Measurements from ENCODE around the gene GDI1.
"Not testable (repeated sequence)": the region's sequence is repeated elsewhere in the genome, so short reads cannot be mapped to it uniquely, and the experiment has no call there.

Gene GDI1

GRCh38 chrX:154436983-154437752, at the start of gene GDI1:
TSS of gene GDI1 (plus strand) at chrX:154437154. CDS start at chrX:154437255, 101 bp downstream.
- peak; percentile 66 for DNase-seq (ENCODE audit: low read depth)

- not testable (repeated sequence) for DNase-seq (ENCODE audit: low read depth)
Measured at GRCh38 chrX:154388094-154388493, 48.9 kb upstream of the GDI1 start.

- DNase-seq (ENCODE audit: low read depth) = not testable (repeated sequence)
Measured at GRCh38 chrX:154388649-154389048, 48.3 kb upstream of the GDI1 start.

GRCh38 chrX:154389812-154390747, 46.9 kb upstream of the GDI1 start:
- DNase-seq (ENCODE audit: low read depth) = not testable (repeated sequence)

GRCh38 chrX:154396363-154396762, 40.6 kb upstream of the GDI1 start:
- not testable (repeated sequence) for DNase-seq (ENCODE audit: low read depth)

GRCh38 chrX:154396973-154397887, 39.7 kb upstream of the GDI1 start:
- DNase-seq (ENCODE audit: low read depth) = peak; percentile 67

- DNase-seq (ENCODE audit: low read depth) = peak; percentile 98
Measured at GRCh38 chrX:154397888-154398667, 38.9 kb upstream of the GDI1 start, which contains the start of gene RPL10. TSS of gene RPL10 (plus strand) at chrX:154398377. CDS start at chrX:154398520, 143 bp downstream.

GRCh38 chrX:154398668-154399526, 38.1 kb upstream of the GDI1 start:
- peak; percentile 78 for DNase-seq (ENCODE audit: low read depth)

- no peak for DNase-seq (ENCODE audit: low read depth)
Measured at GRCh38 chrX:154399527-154400368, 37.2 kb upstream of the GDI1 start.

- DNase-seq (ENCODE audit: low read depth) = not testable (repeated sequence)
Measured at GRCh38 chrX:154400369-154400817, 36.6 kb upstream of the GDI1 start.

- peak; percentile 35 for DNase-seq (ENCODE audit: low read depth)
Measured at GRCh38 chrX:154401045-154401799, 35.7 kb upstream of the GDI1 start.

GRCh38 chrX:154401918-154402621, 34.9 kb upstream of the GDI1 start:
- DNase-seq (ENCODE audit: low read depth) = peak; percentile 24

- no peak for DNase-seq (ENCODE audit: low read depth)
Measured at GRCh38 chrX:154402622-154403127, 34.3 kb upstream of the GDI1 start.

GRCh38 chrX:154403192-154403591, 33.8 kb upstream of the GDI1 start:
- DNase-seq (ENCODE audit: low read depth) = no peak

GRCh38 chrX:154403858-154404257, 33.1 kb upstream of the GDI1 start:
- no peak for DNase-seq (ENCODE audit: low read depth)

GRCh38 chrX:154404625-154405192, 32.2 kb upstream of the GDI1 start:
- no peak for DNase-seq (ENCODE audit: low read depth)
